Activated CD4-positive, alpha-beta T cell treated with anti-CD3 and anti-CD28 coated beads for 1 hour (primary cell): ENCODE data around the gene WNK2.

Experiments
- DNase-seq: peaks from one replicate; pipeline ENCODE4 v3.0.0-alpha.2; 2020

WNK2 gene

GRCh38 chr9:93203718-93204469 lies 20.0 kb downstream of the WNK2 start:
- no peak for DNase-seq

DNA sequence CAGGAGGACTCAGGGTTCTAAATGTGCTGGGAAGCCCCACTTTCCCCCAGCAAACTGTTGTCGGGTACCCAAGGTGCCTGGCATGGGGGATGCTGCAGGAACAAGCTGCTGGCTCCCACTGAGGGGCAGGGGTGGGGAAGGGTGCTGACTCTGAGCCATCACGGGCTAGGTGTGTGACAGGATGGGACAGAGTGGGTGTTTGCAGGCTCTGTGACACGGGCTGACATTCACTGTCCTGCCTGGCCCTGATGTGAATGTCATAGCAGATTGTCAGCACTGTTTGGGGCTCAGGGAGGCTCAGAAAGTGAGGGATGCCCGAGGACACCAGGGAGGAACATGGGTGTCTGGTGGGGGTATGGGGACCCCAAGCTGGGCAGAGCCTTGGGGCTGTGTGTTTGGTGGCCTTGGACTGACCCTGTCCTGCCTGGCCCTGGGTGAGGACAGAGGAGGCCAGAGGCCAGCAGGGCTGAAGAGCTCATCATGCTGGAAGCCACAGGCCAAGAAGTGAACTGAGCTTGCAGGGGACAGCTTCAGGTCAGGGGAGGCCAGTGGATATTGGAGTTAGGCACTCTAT lies 20.6 kb downstream of the WNK2 start:
- no peak for DNase-seq

DNA sequence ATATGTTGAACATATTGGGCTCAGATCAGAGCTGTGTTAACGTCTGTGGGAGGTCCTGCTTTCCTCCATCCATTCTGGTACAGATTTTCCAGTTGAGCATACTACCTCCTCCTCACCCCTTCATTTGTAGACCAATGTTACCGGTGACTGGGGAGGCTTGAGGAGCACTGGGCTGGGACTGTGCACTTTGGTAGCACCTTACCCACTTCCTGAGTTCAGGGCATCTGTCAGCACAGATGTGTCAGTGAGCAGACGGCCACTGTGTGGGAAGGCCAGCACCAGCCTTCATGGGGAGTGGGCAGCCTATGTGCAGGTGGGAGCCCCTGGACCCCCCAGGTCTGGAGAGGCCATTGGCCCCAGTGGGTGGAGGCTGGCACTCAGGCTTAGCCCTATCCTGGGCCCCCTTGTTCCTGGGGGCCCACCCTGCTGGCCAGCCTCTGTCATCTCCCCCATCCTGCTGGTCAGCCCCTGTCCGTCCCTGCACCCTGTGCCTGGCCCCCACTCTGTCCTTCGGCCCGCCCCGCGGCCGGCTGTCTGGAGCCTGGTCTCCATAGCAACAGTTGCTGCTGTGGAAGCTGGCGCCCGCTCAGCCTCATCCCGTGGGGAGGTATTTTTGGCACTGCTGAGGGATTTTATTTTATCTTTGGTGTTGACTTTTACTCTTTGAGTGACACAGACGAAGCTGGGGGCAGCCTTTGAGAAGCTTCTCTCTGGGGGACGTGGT lies 21.3 kb downstream of the WNK2 start:
- DNase-seq: no peak

- no peak for DNase-seq
These were observed 22.1 kb downstream of the WNK2 start for GRCh38 chr9:93205896-93206575.

- DNase-seq: no peak
These were observed 22.7 kb downstream of the WNK2 start for GRCh38 chr9:93206576-93207155.

- no peak for DNase-seq
These were observed 23.4 kb downstream of the WNK2 start for GRCh38 chr9:93207326-93207814.

DNA sequence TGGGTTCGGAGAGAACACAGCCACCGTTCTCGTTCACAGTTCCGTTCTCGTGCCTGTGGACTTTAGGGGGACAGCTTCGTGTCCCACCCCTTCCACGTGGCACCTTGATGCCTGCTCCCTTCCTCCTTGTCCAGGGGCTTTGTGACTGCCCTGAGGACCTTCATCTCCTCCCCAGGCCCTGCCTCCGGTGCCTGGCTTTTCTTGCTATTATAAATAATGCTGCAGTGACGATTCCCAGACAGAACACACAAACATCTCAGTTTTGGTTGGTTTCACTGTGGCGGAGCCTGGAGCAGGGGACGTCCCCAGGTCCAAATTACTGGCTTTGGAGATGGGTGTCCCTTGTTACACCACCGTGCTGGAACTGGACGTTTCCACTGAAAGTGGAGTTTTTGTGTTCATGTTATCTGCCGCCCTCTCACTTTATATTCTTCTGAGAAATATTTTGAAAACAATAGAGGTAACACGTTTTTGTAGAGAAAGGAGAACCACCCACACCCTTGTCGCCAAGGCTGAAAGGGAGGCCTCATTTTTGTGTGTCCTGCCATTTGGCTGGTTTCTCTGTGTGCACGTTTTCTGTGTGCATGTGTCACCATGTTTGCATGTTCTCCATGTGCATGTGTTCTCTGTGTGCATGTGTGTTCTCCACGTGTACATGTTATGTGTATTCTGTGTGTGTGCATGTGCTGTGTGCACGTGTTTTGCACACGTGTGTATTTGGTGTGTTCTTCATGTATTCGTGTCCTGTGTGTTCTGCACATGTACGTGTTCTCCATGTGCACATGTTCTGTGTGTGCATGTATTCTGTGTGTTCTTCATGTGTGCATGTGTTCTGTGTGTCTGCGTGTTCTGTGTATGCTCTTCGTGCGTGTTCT lies 24.2 kb downstream of the WNK2 start:
- no peak for DNase-seq

DNA sequence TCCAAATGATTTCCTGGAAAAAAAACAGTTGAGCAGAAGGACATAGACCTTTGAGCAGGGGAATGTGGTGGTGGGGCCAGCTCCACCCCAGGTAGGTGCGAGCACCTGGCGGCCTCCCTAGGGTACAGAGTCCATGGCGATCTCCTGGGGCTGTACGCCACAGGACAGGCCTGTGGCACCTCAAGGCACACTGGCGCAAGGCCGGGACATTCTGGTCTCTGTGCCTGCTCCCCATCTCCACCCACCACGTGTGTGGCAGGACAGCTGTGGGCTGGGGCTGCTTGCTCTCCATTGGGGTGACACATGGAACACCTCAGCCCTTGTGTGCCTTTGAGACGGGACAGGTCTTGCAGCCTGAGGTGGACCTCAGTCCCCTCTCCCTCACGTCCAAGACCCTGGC lies 25.2 kb downstream of the WNK2 start:
- DNase-seq: no peak

GRCh38 chr9:93209576-93210323 lies 25.8 kb downstream of the WNK2 start:
- no peak for DNase-seq

DNA sequence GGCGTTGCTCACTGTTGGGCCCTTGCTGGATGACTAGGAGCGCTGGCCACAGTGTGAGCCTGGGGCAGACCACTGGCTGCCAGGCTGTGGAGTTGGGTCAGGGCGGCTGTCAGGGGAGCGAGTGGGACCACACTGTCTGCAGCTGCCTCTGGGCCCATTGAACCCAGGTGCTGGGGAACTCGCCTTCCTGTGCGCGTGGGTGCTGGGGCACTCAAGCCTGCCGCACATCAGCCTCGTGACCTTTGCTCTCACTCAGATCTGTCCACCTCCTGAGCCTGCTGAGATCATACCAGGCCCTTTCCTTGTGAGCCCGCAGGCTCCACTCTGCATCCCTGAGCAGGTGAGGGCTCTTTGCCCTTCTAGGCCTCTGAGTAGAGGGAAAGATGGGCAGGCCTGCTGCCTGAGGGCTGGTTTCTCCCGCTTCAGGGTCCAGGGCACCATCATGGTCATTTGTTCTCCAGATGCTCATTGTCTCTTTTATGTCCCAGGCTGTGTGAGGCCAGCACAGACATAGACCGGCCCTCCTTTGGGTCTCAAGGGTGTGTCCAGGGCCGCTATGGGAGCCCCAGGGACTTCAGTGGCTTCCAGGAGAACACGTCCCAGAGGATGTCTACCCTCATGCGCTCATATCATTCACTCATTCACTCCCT lies 26.5 kb downstream of the WNK2 start:
- no peak for DNase-seq

GRCh38 chr9:93210974-93211653 lies 27.2 kb downstream of the WNK2 start:
- no peak for DNase-seq

- DNase-seq: no peak
These were observed 27.7 kb downstream of the WNK2 start for GRCh38 chr9:93211654-93212001.

DNA sequence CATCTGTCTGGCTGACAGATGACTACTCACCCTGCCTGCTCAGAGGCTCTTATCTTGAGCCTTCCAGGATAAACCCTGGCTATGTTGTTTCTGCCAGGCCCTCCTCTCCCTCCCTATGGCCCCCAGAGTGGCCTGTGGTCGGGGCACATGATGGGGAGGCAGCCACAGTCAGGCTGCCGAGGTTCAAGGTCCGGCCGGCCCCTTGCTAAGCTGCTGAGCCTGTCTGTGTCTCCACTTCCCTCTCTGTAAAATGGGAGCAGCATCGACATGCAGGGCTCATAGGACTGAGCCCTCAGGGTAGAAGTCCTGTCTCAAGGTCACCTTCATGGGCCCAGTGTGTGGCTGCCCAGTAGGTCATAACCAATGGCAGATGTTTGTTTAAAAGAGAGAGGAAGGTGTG lies 28.5 kb downstream of the WNK2 start:
- no peak for DNase-seq

- no peak for DNase-seq
These were observed 32.1 kb downstream of the WNK2 start for GRCh38 chr9:93216073-93216365.

DNA sequence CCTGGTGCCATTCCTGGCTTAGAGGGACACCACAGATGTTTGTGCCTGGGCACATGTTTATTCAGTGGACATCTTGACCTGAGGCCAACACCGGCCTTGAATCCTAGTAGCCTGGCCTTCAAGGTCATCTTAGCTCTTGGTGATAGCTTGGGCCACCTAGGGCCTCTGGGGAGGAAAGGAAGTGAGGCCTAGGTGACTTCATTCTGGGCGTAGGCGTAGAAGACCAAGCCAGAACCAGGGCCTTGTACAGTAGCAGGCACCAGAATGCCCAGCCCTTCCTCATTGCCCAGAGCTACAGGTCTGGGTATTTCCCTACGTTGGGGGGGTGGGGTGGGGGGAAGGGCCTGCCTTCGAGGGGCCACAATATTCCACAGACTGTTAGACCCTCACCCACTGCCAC lies 33.8 kb downstream of the WNK2 start:
- no peak for DNase-seq

DNA sequence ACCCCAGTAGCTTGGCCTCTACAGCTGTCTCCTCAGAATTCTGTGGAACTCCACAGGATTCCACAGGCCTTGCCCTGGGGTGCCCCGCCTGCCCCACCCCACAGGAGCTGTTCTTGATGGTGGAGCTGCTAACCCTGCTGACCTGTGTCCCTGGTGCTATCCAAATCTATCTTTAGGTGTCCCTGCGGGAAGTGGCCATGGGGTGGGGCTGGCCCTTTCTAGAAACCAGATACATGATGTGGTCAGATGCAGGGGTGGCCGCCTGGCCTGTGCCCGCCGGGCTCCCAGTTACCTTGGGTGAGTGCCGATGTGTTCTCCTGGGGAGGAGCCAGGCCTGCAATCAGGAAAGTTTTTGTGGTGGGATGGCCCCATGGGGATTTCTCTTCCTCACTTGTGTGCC lies 34.2 kb downstream of the WNK2 start:
- no peak for DNase-seq

DNA sequence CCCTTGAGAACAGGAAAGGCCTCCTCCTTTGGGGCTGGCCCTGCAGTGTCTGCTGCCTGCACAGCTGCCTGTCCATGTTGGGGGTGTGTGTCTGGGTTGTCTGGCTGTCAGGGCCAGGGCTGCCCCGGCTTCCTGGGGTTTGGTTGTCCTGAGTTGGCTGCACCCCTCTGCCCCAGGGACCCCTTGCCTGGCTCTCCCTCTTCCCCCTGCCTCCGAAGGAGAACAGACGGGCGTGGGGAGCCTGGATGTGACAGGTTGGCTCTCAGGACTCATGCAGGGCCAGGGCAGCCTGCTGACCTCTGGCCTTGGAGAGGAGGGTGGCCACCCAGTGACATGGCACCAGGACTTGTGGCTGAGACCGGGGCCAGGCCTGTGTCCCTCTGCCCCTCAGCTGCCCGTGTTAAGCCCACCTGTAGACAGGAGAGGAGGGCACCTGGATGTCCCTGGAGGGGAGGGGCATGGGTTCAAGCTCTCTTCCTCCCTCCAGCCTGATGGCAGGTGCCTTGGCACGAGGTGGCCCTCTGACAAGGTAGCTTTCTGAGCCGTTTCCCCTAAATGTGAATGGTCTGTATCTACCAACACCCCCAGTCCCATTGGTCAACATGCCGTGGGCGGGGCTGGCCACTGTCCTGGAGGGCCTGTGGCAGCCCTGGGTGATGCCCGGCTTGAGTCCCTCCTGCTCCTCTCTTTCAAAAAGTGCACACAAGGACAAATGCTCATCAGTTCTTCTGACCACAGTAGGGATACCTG lies 34.9 kb downstream of the WNK2 start:
- no peak for DNase-seq

DNA sequence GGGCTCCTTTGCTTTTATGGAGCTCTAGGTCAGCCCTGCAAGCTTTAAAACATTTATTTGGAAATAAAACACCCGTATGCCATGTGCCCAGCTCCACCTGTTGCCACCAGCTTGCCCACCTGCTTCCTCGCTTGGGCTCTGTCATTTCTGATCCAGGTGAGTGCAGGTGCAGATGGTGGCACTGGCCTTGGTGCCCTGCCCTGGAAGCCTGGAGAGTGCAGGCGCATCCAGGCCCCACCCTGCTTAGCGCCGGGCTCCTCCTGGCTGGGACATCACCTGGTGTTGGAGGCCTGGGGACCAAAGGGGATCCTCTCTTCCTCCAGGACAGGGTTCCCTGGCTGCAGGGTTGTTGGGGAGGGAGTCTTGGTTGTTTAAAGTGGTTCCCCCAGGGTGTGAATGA lies 35.8 kb downstream of the WNK2 start:
- no peak for DNase-seq

DNA sequence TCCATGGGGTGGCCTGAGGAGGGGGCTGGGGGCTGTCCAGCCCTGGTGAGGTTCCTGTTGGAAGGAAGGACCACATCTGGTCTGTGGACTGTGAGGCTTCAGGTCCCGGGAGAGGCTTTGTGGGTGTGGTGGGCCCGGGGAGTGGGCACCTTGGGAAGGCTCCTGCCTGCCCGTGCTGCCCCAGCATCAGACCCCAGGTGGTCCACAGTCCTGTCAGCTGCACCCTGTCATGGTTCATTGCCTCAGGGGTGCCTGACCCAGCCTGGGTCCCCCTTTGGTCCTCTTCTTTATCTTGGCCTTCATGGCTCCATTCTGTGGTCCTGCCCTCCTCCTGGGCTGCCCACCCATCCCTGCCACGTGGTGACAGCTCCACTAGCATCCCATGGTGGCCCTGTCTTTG lies 36.7 kb downstream of the WNK2 start:
- no peak for DNase-seq

DNA sequence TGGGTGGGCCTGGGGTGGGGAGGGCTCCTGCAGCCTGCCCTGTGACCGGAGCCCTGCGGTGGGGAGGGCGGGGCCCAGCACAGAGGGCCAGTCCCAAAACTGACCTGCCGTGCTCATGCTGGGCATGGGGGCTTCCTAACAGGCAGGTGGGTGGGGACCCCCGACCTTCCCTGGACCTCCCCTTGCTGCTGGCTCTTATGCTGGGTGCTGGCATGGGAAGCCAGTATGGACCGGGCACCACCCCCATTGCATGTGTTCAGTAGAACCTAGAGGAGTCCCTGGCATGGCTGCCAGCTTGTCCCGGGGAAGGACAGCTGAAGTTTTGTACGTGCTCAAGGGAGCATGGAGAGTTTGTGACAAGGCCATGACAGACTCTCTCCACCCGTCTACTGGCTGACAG lies 37.1 kb downstream of the WNK2 start:
- DNase-seq: no peak
